ENCODE results near the gene PLA1A. TPM values are rescaled to one million over a fixed set of nuclear protein-coding genes. Genes with fewer than 3 reads are reported as not detected.

Gene PLA1A
- total RNA-seq, 5 donors from 2014 or later (not counting 1 experiment from before 2014, with no cell fraction given) = not detected

- Mint-ChIP-seq H3K4me1 (peaks cover 5 to 35% (median 13%) of the 10 kb centered on the region in 3 donors), H3K4me3 (no peak overlapping the region), H3K9me3 (no peaks in the 10 kb centered on the region), H3K27me3 (peaks cover 5 to 15% of the 10 kb centered on the region in 2 donors), H3K36me3 (no peaks in the 10 kb centered on the region), H3K27ac (no peak overlapping the region)
- ATAC-seq (replicated peaks in 1 of 4) (no peak), DNase-seq (no peak)
- ChIA-PET CTCF (no interaction called here), POLR2A (no interaction called here)
- Histone ChIP-seq H3K9me3 (no peaks in the 10 kb centered on the region), H3K4me1 (ENCODE audit: control insufficient read depth in 1 of 2, extremely low read depth in 1 of 2, insufficient read depth in 2 of 2, low read length in 2 of 2) (peaks cover 0 to 14% of the 10 kb centered on the region in 2 experiments), H3K27me3 (replicated peaks in 1 of 2; ENCODE audit: control insufficient read depth in 2 of 2, extremely low read depth in 1 of 2, insufficient read depth in 2 of 2, low read length in 1 of 2) (peaks cover 0 to 15% of the 10 kb centered on the region in 2 experiments), H3K4me3 (ENCODE audit: control insufficient read depth in 1 of 2, extremely low read depth in 1 of 2, low read length in 1 of 2) (no peak overlapping the region), H3K36me3 (ENCODE audit: control insufficient read depth in 2 of 2, extremely low read depth in 1 of 2, insufficient read depth in 1 of 2, low read length in 1 of 2) (no peaks in the 10 kb centered on the region), H3K27ac (ENCODE audit: low read length) (no peak overlapping the region)
- WGBS (ENCODE audit: insufficient coverage) = 81% methylated on average over 4 of the region's 9 CpGs
These were observed 26.5 kb downstream of the PLA1A start for GRCh38 chr3:119624002-119624720.

- Mint-ChIP-seq H3K36me3 (no peaks in the 10 kb centered on the region), H3K4me1 (peaks cover 5 to 38% (median 13%) of the 10 kb centered on the region in 3 donors), H3K4me3 (no peak overlapping the region), H3K27me3 (peaks cover 5% of the 10 kb centered on the region in 2 donors), H3K9me3 (no peaks in the 10 kb centered on the region), H3K27ac (no peak overlapping the region)
- Histone ChIP-seq H3K27me3 (replicated peaks in 1 of 2; ENCODE audit: control insufficient read depth in 2 of 2, extremely low read depth in 1 of 2, insufficient read depth in 2 of 2, low read length in 1 of 2) (peaks cover 0 to 12% of the 10 kb centered on the region in 2 experiments), H3K4me3 (ENCODE audit: control insufficient read depth in 1 of 2, extremely low read depth in 1 of 2, low read length in 1 of 2) (no peak overlapping the region), H3K27ac (ENCODE audit: low read length) (no peak overlapping the region), H3K4me1 (ENCODE audit: control insufficient read depth in 1 of 2, extremely low read depth in 1 of 2, insufficient read depth in 2 of 2, low read length in 2 of 2) (peaks cover 0 to 14% of the 10 kb centered on the region in 2 experiments), H3K9me3 (no peaks in the 10 kb centered on the region), H3K36me3 (ENCODE audit: control insufficient read depth in 2 of 2, extremely low read depth in 1 of 2, insufficient read depth in 1 of 2, low read length in 1 of 2) (no peaks in the 10 kb centered on the region)
- ATAC-seq (replicated peaks in 1 of 4) = no peak
- no peak for DNase-seq
- ChIA-PET POLR2A (no interaction called here), CTCF (no interaction called here)
- WGBS (ENCODE audit: insufficient coverage) = 95% methylated on average over 8 of the region's 8 CpGs
These were observed 27.9 kb downstream of the PLA1A start for GRCh38 chr3:119625451-119626153.

- Mint-ChIP-seq H3K9me3 (no peaks in the 10 kb centered on the region), H3K36me3 (no peaks in the 10 kb centered on the region), H3K27me3 (peaks cover 3 to 5% of the 10 kb centered on the region in 2 donors), H3K4me1 (peaks cover 5 to 38% (median 13%) of the 10 kb centered on the region in 3 donors), H3K27ac (peak overlapping the region in 1 of 2 donors; percentile 66), H3K4me3 (no peak overlapping the region)
- H3K4me3 ChIP-seq (ENCODE audit: control insufficient read depth in 1 of 2, extremely low read depth in 1 of 2, low read length in 1 of 2) = no peak overlapping the region
- ChIA-PET CTCF (interaction anchor here (0.5 to 0.6 kb wide), 2 partner anchors 66 to 901 kb away, joined by 4 to 6 read pairs; no protein-coding TSS in a partner anchor), POLR2A (no interaction called here)
- whole genome bisulfite sequencing (ENCODE audit: insufficient coverage) = 80% methylated on average over 1 of the region's 1 CpG
- H3K27me3 ChIP-seq (replicated peaks in 1 of 2; ENCODE audit: control insufficient read depth in 2 of 2, extremely low read depth in 1 of 2, insufficient read depth in 2 of 2, low read length in 1 of 2) = peaks cover 0 to 10% of the 10 kb centered on the region in 2 experiments
- DNase-seq (no peak), ATAC-seq (replicated peaks in 1 of 4) (no peak)
- H3K36me3 ChIP-seq (ENCODE audit: control insufficient read depth in 2 of 2, extremely low read depth in 1 of 2, insufficient read depth in 1 of 2, low read length in 1 of 2) = no peaks in the 10 kb centered on the region
- peaks cover 0 to 14% of the 10 kb centered on the region in 2 experiments for H3K4me1 ChIP-seq (ENCODE audit: control insufficient read depth in 1 of 2, extremely low read depth in 1 of 2, insufficient read depth in 2 of 2, low read length in 2 of 2)
- H3K9me3 ChIP-seq = no peaks in the 10 kb centered on the region
- no peak overlapping the region for H3K27ac ChIP-seq (ENCODE audit: low read length)
These were observed 28.5 kb downstream of the PLA1A start for GRCh38 chr3:119626196-119626595.

- Mint-ChIP-seq H3K27me3 (peaks cover 3 to 5% of the 10 kb centered on the region in 2 donors), H3K36me3 (no peaks in the 10 kb centered on the region), H3K4me1 (peaks cover 5 to 38% (median 13%) of the 10 kb centered on the region in 3 donors), H3K9me3 (no peaks in the 10 kb centered on the region), H3K4me3 (peak overlapping the region in 1 of 3 donors; percentile 7), H3K27ac (peak overlapping the region in 1 of 2 donors; percentile 32)
- DNase-seq = peak in 2 of 35 experiments; percentile 15 to 33
- no peak overlapping the region for H3K4me3 ChIP-seq (ENCODE audit: control insufficient read depth in 1 of 2, extremely low read depth in 1 of 2, low read length in 1 of 2)
- POLR2A ChIA-PET = no interaction called here
- H3K9me3 ChIP-seq = no peaks in the 10 kb centered on the region
- peak in 1 of 4 experiments; percentile 62 for ATAC-seq (replicated peaks in 1 of 4)
- peaks cover 0 to 10% of the 10 kb centered on the region in 2 experiments for H3K27me3 ChIP-seq (replicated peaks in 1 of 2; ENCODE audit: control insufficient read depth in 2 of 2, extremely low read depth in 1 of 2, insufficient read depth in 2 of 2, low read length in 1 of 2)
- no peaks in the 10 kb centered on the region for H3K36me3 ChIP-seq (ENCODE audit: control insufficient read depth in 2 of 2, extremely low read depth in 1 of 2, insufficient read depth in 1 of 2, low read length in 1 of 2)
- CTCF ChIA-PET = no interaction called here
- H3K4me1 ChIP-seq (ENCODE audit: control insufficient read depth in 1 of 2, extremely low read depth in 1 of 2, insufficient read depth in 2 of 2, low read length in 2 of 2) = peaks cover 0 to 14% of the 10 kb centered on the region in 2 experiments
- peak overlapping the region; percentile 26 for H3K27ac ChIP-seq (ENCODE audit: low read length)
- 27% methylated on average over 8 of the region's 8 CpGs for WGBS (ENCODE audit: insufficient coverage)
These were observed 29.8 kb downstream of the PLA1A start for GRCh38 chr3:119627461-119627860.

- Mint-ChIP-seq H3K27me3 (peaks cover 3 to 5% of the 10 kb centered on the region in 2 donors), H3K9me3 (no peaks in the 10 kb centered on the region), H3K4me3 (no peak overlapping the region), H3K27ac (peak overlapping the region in 1 of 2 donors; percentile 39), H3K4me1 (peaks cover 5 to 38% (median 13%) of the 10 kb centered on the region in 3 donors), H3K36me3 (no peaks in the 10 kb centered on the region)
- H3K27ac ChIP-seq (ENCODE audit: low read length) = no peak overlapping the region
- DNase-seq = peak in 3 of 35 experiments; percentile 4 to 29 (median 10)
- H3K27me3 ChIP-seq (replicated peaks in 1 of 2; ENCODE audit: control insufficient read depth in 2 of 2, extremely low read depth in 1 of 2, insufficient read depth in 2 of 2, low read length in 1 of 2) = peaks cover 0 to 10% of the 10 kb centered on the region in 2 experiments
- H3K9me3 ChIP-seq = no peaks in the 10 kb centered on the region
- peak in 1 of 4 experiments; percentile 67 for ATAC-seq (replicated peaks in 1 of 4)
- no peak overlapping the region for H3K4me3 ChIP-seq (ENCODE audit: control insufficient read depth in 1 of 2, extremely low read depth in 1 of 2, low read length in 1 of 2)
- ChIA-PET POLR2A (no interaction called here), CTCF (no interaction called here)
- WGBS (ENCODE audit: insufficient coverage) = no CpG with 5 or more reads among the region's 4 CpGs
- no peaks in the 10 kb centered on the region for H3K36me3 ChIP-seq (ENCODE audit: control insufficient read depth in 2 of 2, extremely low read depth in 1 of 2, insufficient read depth in 1 of 2, low read length in 1 of 2)
- H3K4me1 ChIP-seq (ENCODE audit: control insufficient read depth in 1 of 2, extremely low read depth in 1 of 2, insufficient read depth in 2 of 2, low read length in 2 of 2) = peaks cover 0 to 14% of the 10 kb centered on the region in 2 experiments
These were observed 30.7 kb downstream of the PLA1A start for GRCh38 chr3:119628390-119628789.

GRCh38 chr3:119628816-119629445, 31.2 kb downstream of the PLA1A start:
- Histone ChIP-seq H3K9me3 (no peaks in the 10 kb centered on the region), H3K27ac (ENCODE audit: low read length) (no peak overlapping the region), H3K36me3 (ENCODE audit: control insufficient read depth in 2 of 2, extremely low read depth in 1 of 2, insufficient read depth in 1 of 2, low read length in 1 of 2) (no peaks in the 10 kb centered on the region), H3K4me3 (ENCODE audit: control insufficient read depth in 1 of 2, extremely low read depth in 1 of 2, low read length in 1 of 2) (no peak overlapping the region), H3K27me3 (replicated peaks in 1 of 2; ENCODE audit: control insufficient read depth in 2 of 2, extremely low read depth in 1 of 2, insufficient read depth in 2 of 2, low read length in 1 of 2) (peaks cover 0 to 9% of the 10 kb centered on the region in 2 experiments), H3K4me1 (ENCODE audit: control insufficient read depth in 1 of 2, extremely low read depth in 1 of 2, insufficient read depth in 2 of 2, low read length in 2 of 2) (peaks cover 0 to 14% of the 10 kb centered on the region in 2 experiments)
- Mint-ChIP-seq H3K4me1 (peaks cover 5 to 38% (median 13%) of the 10 kb centered on the region in 3 donors), H3K27ac (no peak overlapping the region), H3K4me3 (no peak overlapping the region), H3K9me3 (no peaks in the 10 kb centered on the region), H3K27me3 (peaks cover 3 to 5% of the 10 kb centered on the region in 2 donors), H3K36me3 (no peaks in the 10 kb centered on the region)
- ATAC-seq (replicated peaks in 1 of 4) = peak in 1 of 4 experiments; percentile 68
- DNase-seq = peak in 1 of 35 experiments; percentile 37
- ChIA-PET POLR2A (interaction anchor here in 1 of 2 donors (0.6 kb wide), 2 partner anchors 408 to 1027 kb away, joined by 4 to 7 read pairs; no protein-coding TSS in a partner anchor), CTCF (no interaction called here)
- WGBS (ENCODE audit: insufficient coverage) = no CpG with 5 or more reads among the region's 1 CpG

All from T-cell (primary cell).